Stimulated activated CD4-positive, alpha-beta T cell treated with anti-CD3 and anti-CD28 coated beads, TNF-alpha, amount 100 ng/mL, for 48 hours (primary cell): ENCODE results near the gene HNRNPM.
"Not testable (repeated sequence)": the region's sequence is repeated elsewhere in the genome, so short reads cannot be mapped to it uniquely, and the experiment has no call there.

ENCODE experiments used
- DNase-seq, 3 donors: peaks; one replicate each; pipeline ENCODE4 v3.0.0-alpha.2; 2020; ENCODE audit warnings: low read depth in 3 of 3

Gene HNRNPM

GRCh38 chr19:8513036-8513686 is 68.4 kb downstream of the HNRNPM start:
- no peak for DNase-seq

GRCh38 chr19:8513687-8514504 is 69.1 kb downstream of the HNRNPM start, which contains the start of gene ZNF414:
ZNF414 (minus strand) TSS chr19:8514167; CDS start chr19:8514046, 121 bp downstream.
- peak; percentile 93 to 99 (median 98) for DNase-seq

GRCh38 chr19:8514505-8515009 is 69.8 kb downstream of the HNRNPM start:
- DNase-seq, result not testable (repeated sequence)

- peak in 2 of 3 donors; percentile 51 to 53 for DNase-seq
These were observed 70.5 kb downstream of the HNRNPM start for GRCh38 chr19:8515317-8515716.

GRCh38 chr19:8517551-8518442 is 73.0 kb downstream of the HNRNPM start:
- no peak for DNase-seq

GRCh38 chr19:8518536-8518935 is 73.8 kb downstream of the HNRNPM start:
- no peak for DNase-seq

GRCh38 chr19:8519388-8519787 is 74.6 kb downstream of the HNRNPM start:
- DNase-seq, result no peak

GRCh38 chr19:8525401-8525684 is 80.6 kb downstream of the HNRNPM start:
- DNase-seq, result no peak

- DNase-seq, result no peak
These were observed 81.7 kb downstream of the HNRNPM start for GRCh38 chr19:8526345-8527091.

GRCh38 chr19:8528500-8528899 is 83.7 kb downstream of the HNRNPM start:
- no peak for DNase-seq

GRCh38 chr19:8529369-8530006 is 84.7 kb downstream of the HNRNPM start:
- no peak for DNase-seq

- DNase-seq, result no peak
These were observed 85.4 kb downstream of the HNRNPM start for GRCh38 chr19:8530061-8530679.

- no peak for DNase-seq
These were observed 86.7 kb downstream of the HNRNPM start for GRCh38 chr19:8531470-8531869.

GRCh38 chr19:8532225-8532624 is 87.5 kb downstream of the HNRNPM start:
- no peak for DNase-seq

- no peak for DNase-seq
These were observed 91.5 kb downstream of the HNRNPM start for GRCh38 chr19:8536282-8536681.

- no peak for DNase-seq
These were observed 92.3 kb downstream of the HNRNPM start for GRCh38 chr19:8537099-8537498.
